Trophoblast cell (in vitro differentiated cells and primary cell): Measurements from ENCODE around the gene MTFR1L.

ENCODE experiments used
- DNase-seq, 2 donors: peaks; one replicate each; pipeline ENCODE4 v3.0.0-alpha.2; 2016
- H2AFZ ChIP-seq: 2 replicates; pipeline ENCODE4 v1.6.1; 2013; ENCODE audit warnings: low read length, moderate library complexity, mild to moderate bottlenecking; ENCODE audit not compliant: insufficient read depth, poor library complexity
- H2AK5ac ChIP-seq: 2 replicates; pipeline ENCODE4 v1.6.1; 2013; ENCODE audit warnings: mild to moderate bottlenecking, low read length
- H2BK120ac ChIP-seq: 2 replicates; pipeline ENCODE4 v1.6.1; 2013; ENCODE audit warnings: low read length, mild to moderate bottlenecking, moderate library complexity; ENCODE audit not compliant: insufficient read depth, poor library complexity
- H2BK12ac ChIP-seq: 2 replicates; pipeline ENCODE4 v1.6.1; 2013; ENCODE audit warnings: mild to moderate bottlenecking, low read length, moderate library complexity
- H2BK5ac ChIP-seq: 2 replicates; pipeline ENCODE4 v1.6.1; 2013; ENCODE audit warnings: low read length, low read depth, moderate library complexity, mild to moderate bottlenecking; ENCODE audit not compliant: poor library complexity
- H3K14ac ChIP-seq: 2 replicates; pipeline ENCODE4 v1.6.1; 2013; ENCODE audit warnings: mild to moderate bottlenecking, low read length
- H3K18ac ChIP-seq: 2 replicates; pipeline ENCODE4 v1.6.1; 2013; ENCODE audit warnings: mild to moderate bottlenecking, low read length
- H3K23ac ChIP-seq: 2 replicates; pipeline ENCODE4 v1.6.1; 2013; ENCODE audit warnings: low read length
- H3K27ac ChIP-seq: 2 replicates; pipeline ENCODE4 v1.5.1; 2013; ENCODE audit warnings: low read depth, mild to moderate bottlenecking, inconsistent platforms, low read length, moderate library complexity
- H3K27me3 ChIP-seq: 2 replicates; pipeline ENCODE4 v1.6.1; 2013; ENCODE audit warnings: inconsistent platforms, mild to moderate bottlenecking, low read length, moderate library complexity; ENCODE audit not compliant: insufficient read depth
- H3K36me3 ChIP-seq, 2 experiments: 1 replicate in 1 of 2; 2 replicates in 1 of 2; pipeline ENCODE4 v1.6.1; 2013; ENCODE audit warnings: low read length in 2 of 2, mild to moderate bottlenecking in 2 of 2, moderate library complexity in 1 of 2; ENCODE audit not compliant: insufficient read depth in 2 of 2, control insufficient read depth in 1 of 2
- H3K4ac ChIP-seq: 2 replicates; pipeline ENCODE4 v1.6.1; 2013; ENCODE audit warnings: low read depth, mild to moderate bottlenecking, low read length, moderate library complexity
- H3K4me1 ChIP-seq, 2 experiments: 1 replicate in 1 of 2; 2 replicates in 1 of 2; pipeline ENCODE4 v1.6.1; 2013; ENCODE audit warnings: low read length in 2 of 2, mild to moderate bottlenecking in 2 of 2, moderate library complexity in 1 of 2; ENCODE audit not compliant: insufficient read depth in 2 of 2, control insufficient read depth in 1 of 2
- H3K4me2 ChIP-seq: 2 replicates; pipeline ENCODE4 v1.6.1; 2013; ENCODE audit warnings: inconsistent platforms, mild to moderate bottlenecking, low read length, moderate library complexity
- H3K4me3 ChIP-seq: 2 replicates; pipeline ENCODE4 v1.5.1; 2013; ENCODE audit warnings: mild to moderate bottlenecking, low read depth, low read length, inconsistent platforms
- H3K79me1 ChIP-seq: one replicate; pipeline ENCODE4 v1.6.1; 2013; ENCODE audit warnings: low read length
- H3K79me2 ChIP-seq: 2 replicates; pipeline ENCODE4 v1.6.1; 2013; ENCODE audit warnings: low read length, mild to moderate bottlenecking; ENCODE audit not compliant: control insufficient read depth, insufficient read depth, poor library complexity
- H3K9ac ChIP-seq: 2 replicates; pipeline ENCODE4 v1.6.1; 2013; ENCODE audit warnings: mild to moderate bottlenecking, low read length
- H3K9me3 ChIP-seq: 2 replicates; pipeline ENCODE4 v1.6.1; 2013; ENCODE audit warnings: low read depth, mild to moderate bottlenecking, control low read depth, inconsistent platforms, low read length; ENCODE audit not compliant: insufficient read depth
- H4K12ac ChIP-seq: 2 replicates; pipeline ENCODE4 v1.6.1; 2013; ENCODE audit warnings: low read depth, mild to moderate bottlenecking, low read length, moderate library complexity
- H4K8ac ChIP-seq: 2 replicates; pipeline ENCODE4 v1.6.1; 2013; ENCODE audit warnings: low read depth, mild to moderate bottlenecking, low read length, moderate library complexity
- H4K91ac ChIP-seq: one replicate; pipeline ENCODE4 v1.6.1; 2013; ENCODE audit warnings: low read depth, mild to moderate bottlenecking, low read length, moderate library complexity
- WGBS: extraction: QIAGEN DNeasy Blood & Tissue Kit; methylation state at CpG from one replicate; pipeline ENCODE4 v1.1.7; 2013; ENCODE audit warnings: missing lambda C conversion rate; ENCODE audit not compliant: insufficient read length, insufficient coverage; ENCODE audit errors: extremely low coverage; 5-methylcytosine and 5-hydroxymethylcytosine counted together

MTFR1L gene

GRCh38 chr1:25804964-25805862 is 14.5 kb upstream of the MTFR1L start:
- H3K23ac ChIP-seq, result no peak overlapping the region
- H3K4ac ChIP-seq, result no peak overlapping the region
- no peak overlapping the region for H3K9ac ChIP-seq
- H3K18ac ChIP-seq, result no peak overlapping the region
- H4K8ac ChIP-seq, result no peak overlapping the region
- no peaks in the 10 kb centered on the region for H3K79me1 ChIP-seq
- no peak overlapping the region for H3K4me3 ChIP-seq
- no peak for DNase-seq
- H3K4me1 ChIP-seq, result peaks cover 7% of the 10 kb centered on the region in 2 experiments
- no peak overlapping the region for H4K12ac ChIP-seq
- no peak overlapping the region for H2AFZ ChIP-seq
- peaks cover 2% of the 10 kb centered on the region for H3K79me2 ChIP-seq
- H3K27me3 ChIP-seq, result no peaks in the 10 kb centered on the region
- H3K4me2 ChIP-seq, result no peak overlapping the region
- no peak overlapping the region for H2BK5ac ChIP-seq
- no peak overlapping the region for H2BK120ac ChIP-seq
- no peak overlapping the region for H3K27ac ChIP-seq
- H2BK12ac ChIP-seq, result no peak overlapping the region
- H2AK5ac ChIP-seq, result no peak overlapping the region
- no peak overlapping the region for H3K14ac ChIP-seq
- no peaks in the 10 kb centered on the region for H3K9me3 ChIP-seq
- no peak overlapping the region for H4K91ac ChIP-seq
- peaks cover 31 to 37% of the 10 kb centered on the region in 2 experiments for H3K36me3 ChIP-seq
- WGBS, result no CpG with 5 or more reads among the region's 15 CpGs

DNA sequence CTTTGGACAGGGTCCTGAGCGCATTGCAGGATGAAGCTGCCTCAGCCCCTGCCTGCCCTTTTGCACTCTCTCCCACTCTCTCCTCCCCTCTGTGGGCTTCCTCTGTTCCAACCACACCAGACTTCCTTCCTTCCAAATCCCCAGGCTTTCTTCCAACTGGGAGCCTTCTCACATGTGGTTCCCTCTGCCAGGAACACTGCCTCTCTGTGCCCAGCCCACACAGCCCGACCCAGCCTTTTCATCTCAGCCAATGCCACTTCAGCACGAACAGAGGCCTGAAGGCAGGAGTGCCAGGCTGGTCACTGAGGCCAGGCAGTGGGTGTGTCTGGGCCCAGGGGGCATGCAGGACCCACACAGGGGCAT is 13.9 kb upstream of the MTFR1L start:
- H3K23ac ChIP-seq, result no peak overlapping the region
- peaks cover 3% of the 10 kb centered on the region in 2 experiments for H3K4me1 ChIP-seq
- no peak overlapping the region for H4K91ac ChIP-seq
- H4K8ac ChIP-seq, result no peak overlapping the region
- no peak overlapping the region for H4K12ac ChIP-seq
- H2BK120ac ChIP-seq, result no peak overlapping the region
- no peak overlapping the region for H2AFZ ChIP-seq
- no peak overlapping the region for H3K18ac ChIP-seq
- H3K14ac ChIP-seq, result no peak overlapping the region
- DNase-seq, result no peak
- no peaks in the 10 kb centered on the region for H3K27me3 ChIP-seq
- no peak overlapping the region for H3K9ac ChIP-seq
- H3K36me3 ChIP-seq, result peaks cover 31 to 37% of the 10 kb centered on the region in 2 experiments
- H3K4me3 ChIP-seq, result no peak overlapping the region
- no peaks in the 10 kb centered on the region for H3K9me3 ChIP-seq
- no peak overlapping the region for H2BK12ac ChIP-seq
- H3K27ac ChIP-seq, result no peak overlapping the region
- WGBS, result no CpG with 5 or more reads among the region's 3 CpGs
- no peak overlapping the region for H2BK5ac ChIP-seq
- no peak overlapping the region for H3K4ac ChIP-seq
- no peaks in the 10 kb centered on the region for H3K79me1 ChIP-seq
- H3K79me2 ChIP-seq, result no peaks in the 10 kb centered on the region
- H3K4me2 ChIP-seq, result no peak overlapping the region
- no peak overlapping the region for H2AK5ac ChIP-seq

DNA sequence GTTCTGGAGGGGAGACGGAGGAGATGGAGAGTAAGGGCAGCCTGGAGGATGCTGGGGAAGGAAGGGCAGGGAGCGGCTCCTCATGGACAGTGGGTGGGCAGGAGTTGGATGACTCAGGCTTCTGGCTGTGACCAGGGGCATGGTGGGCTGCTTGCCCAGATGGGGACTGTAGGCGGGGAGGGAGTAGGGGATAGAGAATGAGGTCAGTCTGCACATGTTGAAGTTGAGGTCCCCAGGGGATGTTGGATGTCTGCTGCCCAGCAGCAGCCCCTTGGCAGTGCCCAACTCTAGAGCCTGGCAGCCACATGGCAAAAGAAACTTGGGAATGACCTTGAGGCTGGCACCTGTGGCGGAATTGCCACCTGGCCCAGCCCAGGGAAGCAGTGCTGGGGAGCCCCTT is 13.3 kb upstream of the MTFR1L start:
- no peak overlapping the region for H2BK5ac ChIP-seq
- no peak overlapping the region for H3K27ac ChIP-seq
- H3K4ac ChIP-seq, result no peak overlapping the region
- H3K4me1 ChIP-seq, result peaks cover 0 to 2% of the 10 kb centered on the region in 2 experiments
- no peak overlapping the region for H2BK12ac ChIP-seq
- H4K12ac ChIP-seq, result no peak overlapping the region
- H3K27me3 ChIP-seq, result no peaks in the 10 kb centered on the region
- no peak overlapping the region for H4K91ac ChIP-seq
- H2BK120ac ChIP-seq, result no peak overlapping the region
- no peak overlapping the region for H2AFZ ChIP-seq
- no peaks in the 10 kb centered on the region for H3K79me2 ChIP-seq
- H2AK5ac ChIP-seq, result no peak overlapping the region
- H3K23ac ChIP-seq, result no peak overlapping the region
- H3K9ac ChIP-seq, result no peak overlapping the region
- H3K9me3 ChIP-seq, result no peaks in the 10 kb centered on the region
- H3K18ac ChIP-seq, result no peak overlapping the region
- no CpG with 5 or more reads among the region's 4 CpGs for WGBS
- H4K8ac ChIP-seq, result no peak overlapping the region
- H3K79me1 ChIP-seq, result no peaks in the 10 kb centered on the region
- DNase-seq, result no peak
- no peak overlapping the region for H3K4me2 ChIP-seq
- peaks cover 31 to 38% of the 10 kb centered on the region in 2 experiments for H3K36me3 ChIP-seq
- no peak overlapping the region for H3K14ac ChIP-seq
- no peak overlapping the region for H3K4me3 ChIP-seq

DNA sequence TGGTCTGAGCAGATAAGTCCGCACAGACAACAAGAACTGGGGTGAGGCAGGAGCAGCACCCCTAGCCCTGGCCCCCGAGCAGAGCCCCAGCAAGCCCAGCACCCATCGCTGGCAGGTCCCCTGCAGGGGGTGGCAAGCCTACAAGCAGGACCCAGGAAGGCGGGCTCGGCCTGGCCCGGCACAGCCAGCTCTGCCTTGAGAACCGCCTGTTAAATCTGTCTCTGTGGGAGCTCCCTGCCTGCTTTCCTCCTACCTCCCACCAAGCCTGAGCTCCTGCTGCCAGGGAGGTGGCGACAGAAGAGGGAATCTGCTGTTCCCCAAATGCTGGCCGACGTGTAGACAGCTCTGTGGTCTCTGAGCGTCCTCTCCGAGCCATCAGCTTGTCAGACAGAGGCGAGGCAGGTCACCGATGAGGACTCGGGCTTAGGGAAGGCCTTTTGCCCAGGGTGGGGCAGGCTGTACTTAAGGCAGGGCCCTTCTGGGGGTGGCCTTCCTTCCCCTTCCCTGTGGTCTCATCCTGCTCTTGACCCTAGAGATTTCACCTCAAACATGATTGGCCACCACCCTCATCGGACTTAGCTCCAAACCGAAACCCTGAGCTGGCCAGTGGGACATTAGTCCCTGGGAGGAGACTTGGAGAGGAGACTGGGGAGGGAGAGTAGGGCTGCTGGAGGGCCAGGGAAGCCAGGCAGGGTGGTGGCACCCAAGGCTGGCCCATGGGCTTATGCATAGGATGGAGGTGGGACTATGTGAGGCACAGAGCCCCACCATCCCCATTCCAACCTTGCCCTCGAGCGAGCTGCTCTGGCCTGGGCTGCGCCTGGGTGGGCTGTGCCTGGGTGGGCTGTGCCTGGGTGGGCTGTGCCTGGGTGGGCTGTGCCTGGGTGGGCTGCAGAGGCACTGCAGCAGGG is 12.0 kb upstream of the MTFR1L start:
- no peak overlapping the region for H3K4me2 ChIP-seq

More for the DNA sequence above, 12.0 kb upstream of the MTFR1L start:
- Histone ChIP-seq H3K9ac (no peak overlapping the region), H2AK5ac (no peak overlapping the region), H3K79me1 (no peaks in the 10 kb centered on the region), H3K4ac (no peak overlapping the region), H4K91ac (no peak overlapping the region), H2AFZ (no peak overlapping the region), H3K23ac (no peak overlapping the region), H2BK120ac (no peak overlapping the region), H3K4me1 (peaks cover 0 to 1% of the 10 kb centered on the region in 2 experiments), H4K12ac (no peak overlapping the region), H3K27ac (no peak overlapping the region), H2BK12ac (no peak overlapping the region), H3K36me3 (peaks cover 35 to 43% of the 10 kb centered on the region in 2 experiments), H3K18ac (no peak overlapping the region), H3K4me3 (no peak overlapping the region), H2BK5ac (no peak overlapping the region), H4K8ac (no peak overlapping the region), H3K14ac (no peak overlapping the region), H3K79me2 (no peaks in the 10 kb centered on the region), H3K27me3 (no peaks in the 10 kb centered on the region), H3K9me3 (no peaks in the 10 kb centered on the region)
- no peak for DNase-seq
- WGBS, result no CpG with 5 or more reads among the region's 20 CpGs
